Endothelial cell of umbilical vein (primary cell): ENCODE measurements around the gene CDK10. TPM values are rescaled to one million over a fixed set of nuclear protein-coding genes. Genes with fewer than 3 reads are reported as not detected.
A peak's percentile ranks its signal among the peaks of the same experiment; 100 is the strongest.

Experiments used
- BruUV-seq: library from RNA; stranded (reverse); fragments of 400-500 nt; replicated peaks from 2 replicates; lab custom pipeline; 2021; lab: Mats Ljungman, UMichigan
- CTCF ChIA-PET: fragments of 300-600, 350-600 bp; sonication (Branson Sonifier 250); formaldehyde crosslinking; loops from one replicate; lab custom pipeline; 2021; ENCODE audit warnings: antibody characterized with exemption, inconsistent platforms; lab: Charles Lee
- POLR2A ChIA-PET: fragments of 300-600, 350-600 bp; sonication (Branson Sonifier 250); formaldehyde crosslinking; loops from one replicate; lab custom pipeline; 2021; ENCODE audit warnings: antibody characterized with exemption, inconsistent platforms; lab: Charles Lee
- DNase-seq: peaks from one replicate; pipeline ENCODE4 v3.0.0-alpha.2; 2011; ENCODE audit warnings: low read depth, low spot score
- FAIRE-seq: peaks from 2 replicates; lab custom pipeline; 2011; peaks lifted over from hg19 to GRCh38; lab: Jason Lieb, UNC
- H2AFZ ChIP-seq: 2 replicates; pipeline ENCODE4 v1.6.0; 2012; ENCODE audit warnings: low read depth, low read length, control low read depth, inconsistent platforms
- H3K27ac ChIP-seq: 2 replicates; pipeline ENCODE4 v1.5.1; 2011; ENCODE audit warnings: low read depth, mild to moderate bottlenecking, control low read depth, low read length, moderate library complexity; ENCODE audit not compliant: insufficient read depth
- H3K27me3 ChIP-seq, 2 experiments: 2 replicates each; pipeline versions ENCODE4 v1.6.0 to v1.6.1; 2011; ENCODE audit warnings: low read length in 2 of 2, mixed read lengths in 1 of 2; ENCODE audit not compliant: control insufficient read depth in 2 of 2, insufficient read depth in 2 of 2
- H3K36me3 ChIP-seq, 2 experiments: 2 replicates in 1 of 2; 3 replicates in 1 of 2; pipeline ENCODE4 v1.5.1; 2011; ENCODE audit warnings: low read length in 2 of 2, mild to moderate bottlenecking in 1 of 2, moderate library complexity in 1 of 2; ENCODE audit not compliant: control insufficient read depth in 2 of 2, insufficient read depth in 2 of 2; ENCODE audit errors: extremely low read depth in 1 of 2
- H3K4me1 ChIP-seq: 3 replicates; pipeline ENCODE4 v1.5.1; 2011; ENCODE audit warnings: mild to moderate bottlenecking, low read length; ENCODE audit not compliant: control insufficient read depth, insufficient read depth; ENCODE audit errors: extremely low read depth
- H3K4me2 ChIP-seq: 2 replicates; pipeline ENCODE4 v1.6.1; 2011; ENCODE audit warnings: low read length, control low read depth, mixed read lengths; ENCODE audit not compliant: insufficient read depth
- H3K4me3 ChIP-seq, 3 experiments: fragments of 200-600 bp in 1 of 3; sonication (generic), shearing (Covaris generic) in 1 of 3; replicated peaks in 1 of 3; 2 replicates each; pipeline ENCODE4 v1.5.1; 2011 to 2016; ENCODE audit warnings: control low read depth in 3 of 3, low read length in 3 of 3, mild to moderate bottlenecking in 2 of 3, inconsistent platforms in 1 of 3, low read depth in 1 of 3, moderate library complexity in 1 of 3; ENCODE audit not compliant: insufficient read depth in 1 of 3
- H3K79me2 ChIP-seq: 2 replicates; pipeline ENCODE4 v1.6.0; 2012; ENCODE audit warnings: low read length, inconsistent platforms; ENCODE audit not compliant: control insufficient read depth, insufficient read depth
- H3K9ac ChIP-seq: replicated peaks from 2 replicates; pipeline ENCODE3; 2011; ENCODE audit warnings: low read length, control low read depth; ENCODE audit not compliant: insufficient read depth; ENCODE audit errors: extremely low read depth
- H3K9me1 ChIP-seq: replicated peaks from 3 replicates; pipeline ENCODE4 v1.6.0; 2011; ENCODE audit warnings: mild to moderate bottlenecking, low read length; ENCODE audit not compliant: control insufficient read depth, insufficient read depth; ENCODE audit errors: extremely low read depth
- H3K9me3 ChIP-seq: replicated peaks from 2 replicates; pipeline ENCODE4 v1.5.1; 2012; ENCODE audit warnings: low read length, inconsistent platforms; ENCODE audit not compliant: control insufficient read depth, insufficient read depth
- H4K20me1 ChIP-seq: replicated peaks from 2 replicates; pipeline ENCODE3; 2011; ENCODE audit warnings: mild to moderate bottlenecking, low read length; ENCODE audit not compliant: control insufficient read depth, insufficient read depth; ENCODE audit errors: extremely low read depth
- CTCF ChIP-seq, 2 donors: IDR thresholded peaks; 1 replicate in 1 of 2; 2 replicates in 1 of 2; pipeline ENCODE4 v1.5.1; 2011; ENCODE audit warnings: low read length in 2 of 2, mild to moderate bottlenecking in 2 of 2, moderate library complexity in 2 of 2, control low read depth in 1 of 2, inconsistent platforms in 1 of 2, low read depth in 1 of 2; ENCODE audit not compliant: insufficient read depth in 1 of 2; ENCODE audit errors: extremely low read depth in 1 of 2
- EZH2 ChIP-seq: IDR thresholded peaks from 2 replicates; pipeline ENCODE4 v1.6.1; 2012; ENCODE audit warnings: borderline replicate concordance, low read depth, mild to moderate bottlenecking, moderate library complexity, low read length, inconsistent platforms; ENCODE audit not compliant: severe bottlenecking
- FOS ChIP-seq: IDR thresholded peaks from 2 replicates; pipeline ENCODE4 v1.6.1; 2011; ENCODE audit warnings: mild to moderate bottlenecking, low read length, moderate library complexity, borderline replicate concordance; ENCODE audit not compliant: insufficient read depth
- GATA2 ChIP-seq: IDR thresholded peaks from 2 replicates; pipeline ENCODE4 v1.7.0; 2011; ENCODE audit warnings: low read depth, mild to moderate bottlenecking, moderate library complexity, mixed read lengths, low read length; ENCODE audit not compliant: insufficient read length, insufficient read depth
- JUN ChIP-seq: IDR thresholded peaks from 2 replicates; pipeline ENCODE4 v1.6.1; 2011; ENCODE audit warnings: borderline replicate concordance, low read depth; ENCODE audit not compliant: insufficient read length, insufficient read depth
- MAX ChIP-seq: IDR thresholded peaks from 2 replicates; pipeline ENCODE4 v1.6.1; 2011; ENCODE audit not compliant: insufficient read depth, insufficient read length
- MYC ChIP-seq: IDR thresholded peaks from one replicate; pipeline ENCODE4 v1.6.1; 2011; ENCODE audit warnings: mild to moderate bottlenecking, low read depth, low read length
- POLR2A ChIP-seq: IDR thresholded peaks from 2 replicates; pipeline ENCODE4 v1.6.1; 2012; ENCODE audit warnings: low read depth, mild to moderate bottlenecking, control low read depth, low read length
- POLR2AphosphoS5 ChIP-seq: IDR thresholded peaks from 2 replicates; pipeline ENCODE4 v1.6.1; 2012; ENCODE audit warnings: low read depth, mild to moderate bottlenecking, control low read depth, low read length, moderate library complexity; ENCODE audit not compliant: insufficient read depth
- dilution Hi-C: fragments of 300-500 bp; cut with MboI; formaldehyde crosslinking; loops from one replicate; pipeline ENCODE4 v1.15.0; 2019; ENCODE audit warnings: low sequenced_read_pairs; ENCODE audit not compliant: extremely low pct_ligation_motif_present
- intact Hi-C: fragments of 100-400 bp; cut with micrococcal nuclease; formaldehyde crosslinking; loops from one replicate; pipeline ENCODE4 v1.10.0; 2022
- polyA plus RNA-seq, 4 experiments: library from polyadenylated mRNA; depleted of rRNA in 3 of 4; stranded (reverse) in 3 of 4; unstranded in 1 of 4; fragments of >200 nt; gene quantifications; 2 replicates each; pipeline versions ENCODE4 v1.2.1 to v1.2.3, GENCODE V29; 2011 to 2012; ENCODE audit warnings: missing spikeins in 1 of 4
- total RNA-seq: library from RNA; stranded (reverse); gene quantifications from 2 replicates; pipeline ENCODE4 v1.2.3, GENCODE V29; 2021

The CDK10 gene
- total and polyA plus RNA-seq, 2 donors (not counting 3 experiments of a cell fraction or from before 2014, with no cell fraction given): 74.5 to 99.9 TPM

GRCh38 chr16:89732918-89733242 lies 46.4 kb downstream of the CDK10 start:
- FAIRE-seq: peak; percentile 35
- no peak for DNase-seq
- Histone ChIP-seq H3K4me3 (no peak overlapping the region), H3K27ac (no peak overlapping the region), H3K4me1 (no peaks in the 10 kb centered on the region), H3K4me2 (no peak overlapping the region), H4K20me1 (no peaks in the 10 kb centered on the region), H3K36me3 (peaks cover 15 to 61% of the 10 kb centered on the region in 2 experiments), H3K79me2 (peaks cover under 1% of the 10 kb centered on the region), H3K9me3 (no peaks in the 10 kb centered on the region), H3K9me1 (no peaks in the 10 kb centered on the region), H2AFZ (no peak overlapping the region), H3K9ac (no peak overlapping the region), H3K27me3 (no peaks in the 10 kb centered on the region)
- CTCF ChIA-PET: interaction anchor here (1.4 kb wide), 1 partner anchor 27 kb away, joined by 8 read pairs; no protein-coding TSS in a partner anchor
- dilution Hi-C loops (no loop called here), intact Hi-C loops (no loop called here)
- POLR2A ChIA-PET: no interaction called here
- no TSS peak for BruUV-seq
- TF ChIP-seq EZH2 (no peak), POLR2AphosphoS5 (no peak), MYC (no peak)

GRCh38 chr16:89733322-89733721 lies 46.8 kb downstream of the CDK10 start:
- no peak for DNase-seq
- no TSS peak for BruUV-seq
- Histone ChIP-seq H2AFZ (no peak overlapping the region), H3K9me1 (no peaks in the 10 kb centered on the region), H3K27ac (no peak overlapping the region), H3K9me3 (no peaks in the 10 kb centered on the region), H4K20me1 (no peaks in the 10 kb centered on the region), H3K36me3 (peaks cover 18 to 66% of the 10 kb centered on the region in 2 experiments), H3K4me2 (no peak overlapping the region), H3K27me3 (no peaks in the 10 kb centered on the region), H3K4me3 (no peak overlapping the region), H3K79me2 (no peaks in the 10 kb centered on the region), H3K9ac (no peak overlapping the region), H3K4me1 (no peaks in the 10 kb centered on the region)
- ChIA-PET POLR2A (no interaction called here), CTCF (no interaction called here)
- dilution Hi-C loops: no loop called here
- FAIRE-seq: no peak
- TF ChIP-seq GATA2 (no peak), JUN (no peak), MAX (no peak), MYC (no peak), CTCF (IDR thresholded peaks at IDR 0.05; ENCODE audit: extremely low read depth in 1 of 2, insufficient read depth in 1 of 2, low read depth in 1 of 2, low read length in 2 of 2) (no peak), FOS (no peak), POLR2A (no peak), EZH2 (no peak), POLR2AphosphoS5 (no peak)
- intact Hi-C loops: no loop called here
